NCI-H1436 treated with DMSO at 0.1 percent for 48 hours (cell line): ENCODE measurements around the gene SLC25A51.

Experiments
- DNase-seq: peaks from one replicate; lab custom pipeline; 2025; lab: John Stamatoyannopoulos, UW

The SLC25A51 gene, protein sequence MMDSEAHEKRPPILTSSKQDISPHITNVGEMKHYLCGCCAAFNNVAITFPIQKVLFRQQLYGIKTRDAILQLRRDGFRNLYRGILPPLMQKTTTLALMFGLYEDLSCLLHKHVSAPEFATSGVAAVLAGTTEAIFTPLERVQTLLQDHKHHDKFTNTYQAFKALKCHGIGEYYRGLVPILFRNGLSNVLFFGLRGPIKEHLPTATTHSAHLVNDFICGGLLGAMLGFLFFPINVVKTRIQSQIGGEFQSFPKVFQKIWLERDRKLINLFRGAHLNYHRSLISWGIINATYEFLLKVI

DNA sequence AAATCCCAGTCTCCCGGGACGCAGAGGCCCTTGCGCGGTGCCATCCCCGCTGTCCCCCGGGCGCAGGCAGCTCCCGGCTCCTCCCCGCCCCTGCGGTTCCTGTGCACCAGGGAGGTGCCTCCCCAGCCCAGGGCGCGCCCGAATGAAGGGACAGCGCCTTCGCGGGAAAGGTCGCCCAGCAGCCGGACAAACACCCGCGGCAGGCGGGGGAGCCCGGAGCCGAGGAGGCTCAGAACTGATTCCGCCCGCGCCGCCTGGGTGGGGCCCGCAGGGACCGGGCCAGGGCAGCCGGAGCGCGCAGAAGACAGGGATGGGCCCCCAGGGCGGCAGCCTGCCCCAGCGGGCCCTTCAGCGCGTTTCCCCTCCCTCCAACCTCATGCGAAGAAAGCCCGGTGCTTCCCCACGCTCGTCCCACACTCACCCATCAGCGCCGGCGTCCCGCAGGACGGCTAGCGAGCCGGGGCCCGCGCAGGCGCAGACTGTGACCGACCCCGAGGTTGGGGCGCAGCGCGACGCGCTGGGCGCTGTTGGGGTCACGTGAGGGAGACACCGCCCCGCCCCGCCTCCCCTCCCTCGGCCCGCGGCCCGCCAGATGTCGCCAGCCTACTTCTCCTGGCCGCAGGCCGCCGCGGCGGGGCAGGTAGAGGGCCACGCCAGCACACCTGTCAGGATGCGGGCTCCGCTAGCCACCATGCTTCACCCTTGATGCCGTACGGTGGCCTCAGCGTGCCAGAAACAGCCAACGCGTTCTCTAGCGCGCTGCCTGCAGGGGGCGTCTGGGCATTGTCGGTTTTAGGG, at the start of gene SLC25A51:
Gene SLC25A51, minus strand, starts transcription at position 481 of the 798 bp plus-strand sequence. CDS start 15,577 bp downstream, outside the sequence.
- peak; percentile 55 for DNase-seq

DNA sequence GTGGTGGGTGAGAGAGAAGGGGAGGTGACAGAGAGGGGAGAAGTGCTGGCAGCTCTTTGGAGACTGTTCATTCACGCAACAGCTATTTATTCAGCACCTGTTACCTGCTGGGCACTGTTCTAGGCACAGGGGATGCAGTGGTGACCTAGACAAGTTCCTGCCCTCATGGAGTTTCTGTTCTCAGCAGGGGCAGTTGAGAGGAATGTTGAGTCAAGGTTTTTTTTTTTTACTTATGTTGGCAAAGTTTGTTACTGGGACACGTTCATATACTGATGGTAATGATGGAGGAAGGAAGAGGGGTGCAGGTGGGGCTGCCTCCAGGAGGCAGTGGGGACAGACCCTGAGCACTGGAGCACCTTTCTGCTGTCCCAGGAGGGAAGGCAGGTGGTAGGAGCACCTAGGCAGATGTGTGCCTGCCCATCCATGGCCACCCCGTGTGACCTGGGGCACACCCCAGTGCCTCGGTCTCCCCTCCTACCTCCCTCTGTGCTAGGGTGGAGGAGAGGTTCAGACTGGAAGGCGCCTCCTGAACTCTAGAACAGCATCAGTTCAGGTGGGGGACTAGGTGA, 49.4 kb upstream of the SLC25A51 start:
- no peak for DNase-seq

DNA sequence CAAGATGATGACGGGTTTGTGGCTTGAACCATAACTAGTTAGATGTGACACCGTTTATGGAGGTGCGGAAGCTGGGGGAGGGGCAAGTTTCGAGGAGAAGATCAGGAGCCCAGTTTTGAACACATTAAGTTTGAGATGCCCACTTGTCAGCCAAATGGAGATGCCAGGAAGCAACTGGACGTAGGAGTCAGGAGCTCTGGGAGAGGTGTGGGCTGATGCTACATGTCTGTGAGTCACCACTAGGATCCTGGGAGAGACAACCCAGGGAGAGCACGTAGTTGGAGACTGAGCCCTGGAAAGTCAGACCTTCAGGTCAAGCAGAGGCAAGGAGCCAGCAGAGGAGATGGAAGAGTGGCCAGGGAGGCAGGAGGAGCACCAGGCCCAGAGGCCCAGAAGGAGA, 48.8 kb upstream of the SLC25A51 start:
- DNase-seq = no peak

DNA sequence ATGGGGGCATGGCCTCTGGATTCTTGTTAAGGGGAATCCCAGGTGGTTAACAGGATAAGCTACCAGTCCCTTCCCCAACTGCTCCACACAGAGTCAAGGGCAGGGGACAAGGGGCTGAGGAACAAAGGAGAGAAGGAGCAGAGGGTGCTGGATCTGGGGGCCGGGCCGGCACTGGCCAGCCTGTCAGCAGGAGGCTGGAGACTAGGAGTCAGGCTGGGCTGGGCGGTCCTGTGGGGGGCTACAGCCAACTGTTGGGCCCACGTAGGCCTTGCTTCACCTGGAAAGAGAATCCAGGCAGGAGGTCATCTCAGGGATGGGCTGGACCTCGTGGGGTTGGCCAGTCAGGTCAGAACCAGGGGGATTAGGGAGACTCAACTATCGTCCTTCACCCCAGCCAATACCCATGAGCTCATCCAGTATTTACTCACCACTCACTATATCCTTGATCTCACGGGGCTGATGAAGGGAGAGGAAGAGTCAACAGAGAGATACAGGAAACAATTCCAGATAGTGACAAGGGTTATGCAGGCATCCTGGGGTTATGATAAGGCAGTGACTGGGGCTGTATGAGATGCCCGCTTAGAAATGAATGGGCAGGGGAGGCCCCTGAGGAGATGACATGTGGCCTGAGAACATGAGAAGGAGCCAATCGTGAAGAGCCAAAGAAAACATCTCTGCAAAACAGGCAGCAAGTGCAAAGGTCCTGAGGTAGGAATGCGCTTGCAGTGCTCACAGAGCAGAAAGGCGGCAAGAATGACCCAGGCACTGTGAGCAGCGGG, 47.9 kb upstream of the SLC25A51 start:
- DNase-seq = no peak

DNA sequence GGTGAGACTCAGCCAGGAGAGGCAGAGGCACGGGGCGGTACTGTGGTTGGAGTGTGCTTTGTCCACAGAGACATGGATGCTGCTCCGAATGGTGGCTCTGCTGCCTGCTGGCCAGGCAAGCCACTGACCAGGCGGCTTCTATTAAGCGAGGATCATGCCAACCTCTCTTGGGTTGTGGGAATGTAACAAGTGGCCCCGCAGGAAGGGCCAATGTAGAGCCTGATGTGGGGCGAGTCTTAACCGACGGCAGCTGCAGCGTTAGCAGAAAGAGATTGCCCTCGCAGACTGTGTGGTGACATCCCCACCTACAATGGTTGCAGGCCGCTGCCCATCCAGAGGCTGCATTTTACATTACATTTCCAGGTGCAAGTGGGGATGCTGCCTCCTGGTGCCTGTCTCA, 46.6 kb upstream of the SLC25A51 start:
- DNase-seq = no peak

DNA sequence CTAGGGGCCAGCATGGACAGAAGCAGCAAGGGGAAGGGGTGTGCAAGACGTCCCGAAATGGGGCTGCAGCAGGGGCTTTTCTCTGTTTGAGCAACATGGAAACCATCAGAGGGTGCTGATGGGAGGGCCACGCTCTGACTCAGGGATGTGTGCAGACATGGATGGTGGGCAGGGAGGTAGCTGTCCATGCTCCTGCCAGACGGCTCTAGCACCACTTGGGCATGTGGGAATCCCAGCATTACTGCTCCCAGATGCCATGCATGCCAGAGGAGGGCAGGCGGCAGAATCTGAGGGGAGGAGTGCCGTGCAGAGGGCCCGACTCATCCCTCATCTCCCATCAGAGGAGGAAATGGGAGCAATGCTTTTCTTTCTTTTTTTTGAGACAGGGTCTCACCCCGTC, 45.6 kb upstream of the SLC25A51 start:
- no peak for DNase-seq

DNA sequence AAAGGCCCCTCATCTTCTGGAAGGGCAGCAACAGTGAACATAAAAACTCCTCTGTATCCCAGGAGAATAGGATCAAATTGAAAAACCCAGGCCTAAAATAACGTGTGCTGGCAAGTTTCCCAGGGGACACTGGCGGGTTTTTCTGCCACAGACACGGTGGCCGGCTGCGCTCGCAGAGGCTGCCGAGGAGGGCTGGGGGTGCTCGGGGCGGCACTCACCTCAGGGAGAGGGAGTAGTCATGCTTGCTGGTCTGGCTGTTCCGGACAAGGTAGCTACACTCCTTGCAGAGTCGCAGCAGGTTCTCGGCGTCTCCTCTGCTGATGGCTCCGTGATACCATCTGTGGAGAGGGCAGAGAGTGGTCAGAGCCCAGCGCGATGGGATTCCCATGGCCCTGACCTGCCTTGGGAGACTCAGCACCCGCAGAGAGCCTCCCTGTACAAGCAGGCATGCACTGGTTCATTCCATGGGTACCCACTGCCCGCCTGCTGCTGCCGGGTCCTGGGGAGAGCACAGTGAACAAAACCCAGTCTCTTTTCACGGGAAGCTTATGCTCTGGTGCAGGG, 44.6 kb upstream of the SLC25A51 start:
- DNase-seq = no peak

DNA sequence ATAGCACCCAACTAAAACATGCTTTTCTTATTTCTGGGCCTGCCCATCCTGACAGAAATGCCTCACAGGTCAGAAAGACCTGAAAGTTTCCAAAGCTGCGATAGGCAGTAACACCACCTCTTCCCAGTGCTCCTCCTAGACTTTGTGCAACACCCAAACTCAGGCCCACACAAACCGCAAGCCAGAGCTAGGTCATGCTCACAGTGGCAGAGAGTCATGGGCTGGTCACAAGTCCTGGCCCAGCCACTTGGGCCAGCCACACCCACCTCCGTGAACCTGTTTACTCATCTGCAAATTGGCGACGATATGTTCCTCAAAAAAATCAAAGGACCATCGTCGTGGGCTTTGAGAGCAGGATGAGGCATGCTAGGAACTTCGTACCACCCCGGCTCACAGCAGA, 44.0 kb upstream of the SLC25A51 start:
- DNase-seq = no peak

DNA sequence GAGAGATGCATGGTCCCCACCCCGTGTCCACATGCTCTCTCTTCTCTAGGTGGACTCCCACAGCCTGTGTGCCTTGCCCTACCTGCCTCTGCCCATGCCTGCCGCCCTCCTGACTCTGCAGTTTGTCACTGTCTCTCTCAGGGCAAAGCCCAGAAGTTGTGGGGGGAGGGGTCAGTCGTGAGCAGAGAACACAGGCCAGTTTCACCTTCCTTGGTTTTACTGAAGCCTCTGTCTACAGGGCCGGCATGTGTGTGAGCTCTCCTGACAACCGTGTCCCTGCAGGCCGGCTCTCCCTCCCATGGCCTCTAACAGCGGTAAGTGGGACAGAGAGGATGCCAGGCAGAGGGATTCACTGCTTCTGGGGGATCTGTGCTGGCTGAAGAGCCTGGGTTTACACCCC, 43.5 kb upstream of the SLC25A51 start:
- DNase-seq = no peak

DNA sequence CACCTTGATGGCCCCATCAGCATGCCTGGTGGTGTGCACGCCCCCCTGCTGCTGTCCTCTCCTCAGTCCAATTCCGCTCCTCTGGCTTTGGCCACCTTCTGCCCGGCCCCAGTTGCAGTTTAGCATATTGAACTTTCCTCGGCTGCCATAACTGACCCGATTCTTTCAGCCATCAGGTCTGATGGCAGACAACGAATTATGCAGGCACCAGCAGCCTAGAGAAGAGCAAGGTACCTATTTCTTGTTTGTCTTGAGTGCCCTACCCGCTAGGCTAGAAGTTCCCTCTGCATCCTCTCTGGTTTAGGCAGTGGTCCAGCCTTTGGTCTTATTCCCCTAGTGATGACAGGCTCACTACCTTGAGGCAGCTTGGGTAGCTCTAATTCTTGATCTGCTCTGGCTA, 43.0 kb upstream of the SLC25A51 start:
- DNase-seq = no peak

DNA sequence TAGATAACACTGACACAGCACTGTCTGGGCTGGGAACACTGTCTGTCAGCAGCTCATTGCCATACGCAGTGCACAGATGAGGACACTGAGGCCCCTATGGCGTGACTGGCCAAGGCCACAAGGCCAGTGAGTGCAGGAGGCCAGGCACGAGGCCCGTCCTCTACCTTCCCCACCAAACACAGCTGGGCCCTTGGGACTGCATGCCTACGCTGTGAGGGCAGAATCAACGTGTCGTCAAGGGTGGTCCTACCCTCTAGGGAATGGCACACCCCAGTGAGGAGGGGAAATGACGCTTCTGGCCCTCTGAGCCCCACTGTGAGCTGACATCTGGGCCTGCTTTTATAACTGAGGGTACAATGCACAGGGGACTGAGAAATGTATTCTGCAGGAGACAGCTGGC, 42.1 kb upstream of the SLC25A51 start:
- DNase-seq = no peak

DNA sequence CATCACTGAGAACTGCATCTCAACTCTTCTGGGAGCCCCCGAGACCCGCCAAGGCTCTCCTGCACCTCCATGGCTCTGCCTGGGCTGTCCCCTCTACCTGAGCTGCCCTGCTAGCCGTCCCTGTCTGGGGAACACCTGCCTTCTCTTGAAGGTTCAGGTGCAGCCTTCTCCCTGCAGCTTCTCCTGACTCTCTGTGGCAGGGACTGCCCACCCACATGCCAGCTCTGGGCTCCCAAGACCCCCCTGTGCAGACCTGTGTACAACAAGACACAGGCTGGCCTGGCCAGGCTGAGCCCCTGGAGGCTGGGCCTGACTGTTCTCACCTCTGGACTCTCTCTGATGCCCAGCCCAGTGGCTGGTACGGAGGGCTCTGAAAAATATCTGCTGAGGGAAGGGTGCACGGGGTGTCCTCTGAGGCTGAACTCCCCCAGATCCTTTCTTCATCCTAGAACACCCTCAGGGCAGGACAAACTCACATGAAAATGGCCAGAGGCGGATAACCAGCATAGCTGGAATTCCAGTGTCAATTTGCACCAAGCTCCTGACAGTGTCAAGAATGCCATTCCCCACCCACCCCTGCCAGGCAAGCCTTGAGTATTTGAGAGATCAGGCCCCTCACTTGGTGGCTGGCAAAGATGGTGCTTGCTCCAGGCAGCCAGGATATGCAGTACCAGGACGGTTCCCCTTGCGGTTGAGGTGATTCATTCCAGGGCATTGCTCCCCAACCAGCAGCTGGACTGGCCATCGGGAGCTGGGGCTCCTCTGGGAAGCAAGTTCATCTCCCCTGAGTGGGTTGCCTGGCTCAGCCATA, 40.9 kb upstream of the SLC25A51 start:
- no peak for DNase-seq

DNA sequence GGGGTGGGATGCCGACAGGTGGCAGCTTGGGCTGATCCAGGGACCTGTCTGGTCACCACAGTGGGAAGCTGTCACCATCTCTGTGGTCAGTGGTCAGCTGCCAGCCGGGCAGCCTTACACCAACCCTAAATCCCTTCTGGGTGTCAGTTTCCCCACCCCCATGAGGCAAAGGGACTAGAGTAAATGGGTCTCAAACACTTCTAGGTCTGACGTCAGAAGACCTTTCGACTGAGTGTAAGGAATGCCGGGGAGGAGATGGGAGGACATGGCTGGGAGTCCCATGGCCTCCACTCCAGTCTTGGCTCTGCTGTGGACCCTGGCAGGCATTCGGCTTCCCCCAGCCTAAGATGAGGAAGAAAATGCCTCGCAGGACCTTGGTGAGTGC, 40.3 kb upstream of the SLC25A51 start:
- no peak for DNase-seq

DNA sequence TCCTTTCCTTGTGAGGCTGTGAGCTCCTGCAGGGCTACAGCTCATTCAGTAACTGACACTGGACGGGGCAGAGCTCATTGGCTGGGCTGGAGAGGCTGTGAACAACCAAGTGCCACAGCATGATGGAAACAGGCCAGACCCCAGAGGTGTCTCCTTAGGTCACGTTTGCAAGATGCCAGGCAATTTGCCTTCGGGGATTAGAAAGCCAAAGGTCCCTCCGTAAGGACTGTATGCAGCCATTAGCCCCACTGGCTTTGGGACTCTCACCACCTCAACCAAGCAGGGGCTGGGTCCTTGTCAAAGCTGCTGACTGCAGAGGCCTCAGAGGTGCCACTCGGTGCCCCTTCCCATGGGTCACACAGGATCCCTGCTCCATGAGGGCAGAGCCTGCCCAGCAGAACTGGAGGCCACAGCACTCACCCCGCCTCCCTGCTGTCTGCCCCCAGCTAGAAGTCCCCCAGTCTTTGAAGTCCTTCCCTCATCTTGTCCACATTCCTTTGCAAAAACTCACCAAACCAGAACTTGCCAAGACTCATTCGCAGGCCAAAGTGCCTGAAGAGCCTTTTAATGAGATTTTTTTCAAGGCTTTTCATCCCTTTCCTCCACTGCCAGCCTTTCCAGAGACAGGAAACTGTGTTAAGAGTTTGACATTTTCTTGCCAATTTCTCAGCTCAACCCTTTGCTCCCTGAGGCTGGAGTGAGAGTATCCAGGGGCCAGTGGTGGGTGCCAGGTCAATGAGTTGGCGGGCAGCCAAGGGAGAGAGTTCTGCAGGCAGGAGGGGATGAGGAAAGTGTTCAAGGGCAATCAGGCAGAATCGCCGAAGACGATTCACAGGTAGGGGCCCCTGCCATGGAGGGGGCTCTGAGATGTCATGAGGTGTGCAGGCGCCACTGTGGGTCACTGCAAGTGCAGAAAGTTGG, 39.7 kb upstream of the SLC25A51 start:
- no peak for DNase-seq

DNA sequence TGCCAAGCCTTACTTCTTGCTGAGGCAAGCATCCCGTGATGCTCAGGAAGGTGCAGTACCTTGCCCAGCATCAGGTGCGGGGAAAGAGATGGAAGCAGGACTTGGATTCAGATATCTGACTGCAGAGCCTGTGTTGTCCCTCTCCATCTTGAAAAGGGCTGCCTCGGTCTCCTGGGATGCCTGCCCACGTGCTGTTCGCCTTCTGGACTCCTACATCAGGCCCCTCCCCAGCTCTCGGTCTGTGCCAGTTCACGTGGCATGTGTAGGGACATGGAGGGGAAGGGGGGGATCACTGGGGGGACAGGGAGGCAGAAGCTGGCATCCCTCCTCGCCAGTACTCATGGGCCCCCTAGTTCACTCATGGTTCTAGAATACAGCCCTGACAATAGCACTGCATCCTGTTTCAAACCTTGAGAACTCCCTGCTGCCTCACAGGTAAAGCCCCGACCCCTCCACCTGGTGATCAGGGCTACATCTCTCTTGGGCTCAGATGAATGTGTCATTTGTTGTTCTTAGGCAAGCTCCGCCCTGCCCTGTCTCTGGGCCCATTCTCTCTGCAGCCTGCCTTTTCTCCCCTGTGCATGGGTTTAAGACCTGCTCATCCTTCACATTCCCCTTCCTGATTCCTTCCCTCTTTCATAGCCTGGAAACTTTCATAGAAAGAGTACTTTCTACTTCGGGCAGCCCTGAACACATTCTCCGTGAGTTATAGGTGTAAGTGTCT, 38.9 kb upstream of the SLC25A51 start:
- no peak for DNase-seq

DNA sequence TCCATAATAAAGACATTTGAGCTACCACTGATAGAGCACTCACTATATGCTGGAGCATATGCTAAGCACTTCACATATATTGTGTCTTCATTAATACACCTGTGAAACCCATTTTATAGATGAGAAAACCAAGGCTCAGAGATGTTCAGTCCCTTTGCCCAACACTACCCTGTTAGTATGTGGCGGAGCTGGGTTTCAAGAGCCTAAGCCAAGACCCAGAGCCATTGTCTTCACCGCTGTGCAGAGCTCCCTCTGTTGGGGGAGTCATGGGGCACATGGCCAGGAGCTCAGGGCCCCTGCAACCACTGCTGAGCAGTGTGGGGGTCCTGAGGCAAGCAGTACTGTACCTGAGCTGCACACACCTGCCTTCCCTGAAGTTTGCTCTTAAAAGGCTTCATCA, 37.3 kb upstream of the SLC25A51 start:
- no peak for DNase-seq

DNA sequence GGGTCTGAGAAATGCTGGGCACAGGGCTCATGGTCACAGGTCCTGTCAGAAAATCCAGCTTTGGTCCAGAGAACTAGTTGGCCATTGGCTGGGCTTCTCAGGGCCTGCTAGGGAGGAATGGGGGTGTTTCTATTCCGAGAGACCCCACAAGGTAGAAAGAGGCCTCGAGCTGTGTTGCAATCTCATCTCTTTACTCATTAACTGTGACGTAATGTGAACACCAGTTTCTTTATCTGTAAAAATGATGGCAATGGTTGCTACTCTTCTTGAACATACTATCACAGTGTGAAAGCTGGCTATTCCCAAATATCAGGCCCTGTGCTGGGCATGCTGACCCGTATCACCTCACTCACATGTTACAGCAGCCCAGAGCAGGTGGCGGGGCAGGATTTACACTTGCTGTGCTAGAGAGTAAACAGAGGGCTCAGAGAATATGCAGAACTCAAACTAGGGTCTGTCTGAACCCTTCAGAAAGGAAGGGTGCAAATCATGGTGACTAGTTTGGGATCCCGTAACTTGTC, 35.7 kb upstream of the SLC25A51 start:
- DNase-seq = no peak

DNA sequence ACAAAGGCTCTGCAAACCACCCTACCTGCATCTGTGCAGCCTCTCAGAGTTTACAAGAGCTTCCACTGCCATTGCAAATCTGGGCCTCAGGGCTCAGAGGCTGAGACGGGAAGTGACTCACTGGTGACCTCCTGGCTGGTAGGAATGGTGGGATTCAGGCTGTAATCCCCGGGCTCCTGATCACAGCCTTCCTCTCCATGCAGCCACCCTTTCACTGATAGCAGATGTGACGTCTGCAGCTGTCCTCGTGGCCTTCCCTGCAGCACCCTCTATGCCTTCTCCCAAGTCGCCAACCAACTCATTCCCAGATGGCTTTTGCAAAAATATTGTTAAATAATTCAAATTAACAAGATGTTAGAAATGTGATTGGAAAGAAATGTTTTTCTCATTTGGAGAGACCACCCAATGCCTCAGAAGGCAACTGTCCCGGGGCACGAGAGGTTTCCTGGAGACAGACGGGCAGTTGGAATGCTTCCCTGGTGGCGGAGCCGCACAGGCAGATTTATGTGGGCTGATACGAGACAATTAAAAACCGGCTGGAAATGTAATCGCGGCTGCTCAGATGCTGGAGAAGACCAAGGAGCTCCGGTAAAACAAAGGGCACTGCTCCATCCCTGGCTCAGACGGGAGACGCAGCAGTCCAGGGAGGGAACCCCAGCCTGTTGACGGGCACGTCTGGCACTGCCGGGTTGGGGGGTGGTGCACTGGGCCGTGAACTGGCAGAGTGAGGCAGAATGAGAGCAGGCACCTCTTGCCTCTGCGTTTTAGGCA, 34.4 kb upstream of the SLC25A51 start:
- no peak for DNase-seq
